ENCODE data around the gene MTMR1. TPM values are rescaled to one million over a fixed set of nuclear protein-coding genes. Genes with fewer than 3 reads are reported as not detected.

Gene MTMR1
- total and polyA plus RNA-seq, 9 of the 15 experiments (the other 6 are each of a cell fraction or from before 2014, with no cell fraction given), result 0.96 to 35.4 (median 22.4) TPM

DNA sequence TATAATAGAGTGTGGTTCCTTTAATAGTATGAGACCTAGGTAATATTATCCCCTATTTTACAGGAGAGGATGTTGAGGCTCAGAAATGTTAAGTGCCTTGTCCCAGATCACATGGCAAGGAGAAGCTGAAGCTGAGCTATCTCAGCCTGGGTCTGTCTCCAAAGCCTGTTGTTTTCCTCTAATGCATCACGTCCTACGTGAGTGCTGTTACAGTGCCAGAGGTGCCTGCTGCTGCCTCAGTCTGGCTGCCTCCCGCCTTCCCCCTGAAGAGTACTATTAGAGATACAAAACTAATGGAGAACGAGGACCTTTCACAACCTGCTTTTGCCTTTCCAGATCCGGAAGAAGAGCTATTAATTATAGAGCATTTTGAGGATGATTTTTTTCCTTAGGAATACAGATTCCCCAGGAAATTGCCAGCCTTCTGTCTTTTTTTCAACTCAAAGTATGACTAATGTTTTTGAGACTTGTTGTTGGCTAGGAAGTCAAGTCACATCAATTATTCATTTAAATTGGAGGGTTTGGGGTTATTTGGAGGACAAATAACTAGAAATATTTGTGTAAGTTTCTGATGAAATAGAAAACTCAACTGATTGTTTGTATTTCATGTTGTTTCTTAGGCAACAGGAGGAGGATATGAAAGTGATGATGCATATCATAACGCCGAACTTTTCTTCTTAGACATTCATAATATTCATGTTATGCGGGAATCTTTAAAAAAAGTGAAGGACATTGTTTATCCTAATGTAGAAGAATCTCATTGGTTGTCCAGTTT lies 43.9 kb upstream of the MTMR1 start:
- TF ChIP-seq UBTF (IDR thresholded peaks at IDR 0.05; ENCODE audit: borderline replicate concordance in 1 of 2, low read depth in 2 of 2, low read length in 2 of 2) (no peak), DACH1 (IDR thresholded peaks at IDR 0.05; ENCODE audit: partially characterized antibody) (no peak), ZNF311 (CRISPR knock-in tag; IDR thresholded peaks at IDR 0.05) (no peak), TGIF2 (CRISPR knock-in tag; IDR thresholded peaks at IDR 0.05) (no peak), NCOA1 (IDR thresholded peaks at IDR 0.05; ENCODE audit: low read depth) (no peak), MED1 (CRISPR knock-in tag; IDR thresholded peaks at IDR 0.05; ENCODE audit: borderline replicate concordance) (no peak), TRIM25 (IDR thresholded peaks at IDR 0.05; ENCODE audit: borderline replicate concordance) (no peak), ZNF354B (CRISPR knock-in tag; IDR thresholded peaks at IDR 0.05) (no peak), MAFF (IDR thresholded peaks at IDR 0.05; ENCODE audit: low read length) (no peak)
- WGBS (ENCODE audit: insufficient coverage, low coverage, missing lambda C conversion rate), result 74% methylated on average over 6 of the region's 8 CpGs
- in situ Hi-C loops (cut with MboI), result no loop called here
- Histone ChIP-seq H3K4me3 (no peak overlapping the region), H2AFZ (ENCODE audit: low read depth, low read length) (no peak overlapping the region), H3K27ac (ENCODE audit: extremely low read depth, low read depth, low read length) (no peak overlapping the region), H3K27me3 (ENCODE audit: control insufficient read depth in 2 of 2, insufficient read depth in 2 of 2, low read length in 2 of 2) (no peaks in the 10 kb centered on the region), H3K4me2 (ENCODE audit: insufficient read depth, low read length) (no peak overlapping the region), H3K9ac (ENCODE audit: insufficient read depth in 1 of 2, low read depth in 2 of 2, low read length in 2 of 2) (no peak overlapping the region), H3K9me1 (ENCODE audit: control insufficient read depth, insufficient read depth, low read length) (no peaks in the 10 kb centered on the region), H3K36me3 (ENCODE audit: control insufficient read depth, insufficient read depth, low read length) (peaks cover 5% of the 10 kb centered on the region; the same call in 2 of the 3 replicates), H3K9me3 (replicated peaks; ENCODE audit: control insufficient read depth, insufficient read depth, low read depth, low read length) (no peaks in the 10 kb centered on the region), H3K79me2 (ENCODE audit: control insufficient read depth, insufficient read depth, low read length) (no peaks in the 10 kb centered on the region), H4K20me1 (replicated peaks; ENCODE audit: control insufficient read depth, insufficient read depth, low read length) (no peaks in the 10 kb centered on the region), H3K4me1 (replicated peaks in 1 of 2; ENCODE audit: control insufficient read depth in 2 of 2, insufficient read depth in 2 of 2, low read length in 2 of 2) (no peaks in the 10 kb centered on the region)
- FAIRE-seq (no peak), DNase-seq (ENCODE audit: extremely low read depth in 1 of 4, low spot score in 3 of 4) (no peak), ATAC-seq (no peak)
- CTCF ChIA-PET (ENCODE audit: low intra/inter-chr PET ratio), result no interaction called here
- BruUV-seq (replicated peaks), result no TSS peak
- intact Hi-C loops (cut with micrococcal nuclease), result no loop called here
- POLR2A ChIA-PET, result interaction anchor here (1.0 kb wide), 1 partner anchor 10 kb away, joined by 3 read pairs; no protein-coding TSS in a partner anchor
